ENCODE results near the gene NDFIP1.

DNA sequence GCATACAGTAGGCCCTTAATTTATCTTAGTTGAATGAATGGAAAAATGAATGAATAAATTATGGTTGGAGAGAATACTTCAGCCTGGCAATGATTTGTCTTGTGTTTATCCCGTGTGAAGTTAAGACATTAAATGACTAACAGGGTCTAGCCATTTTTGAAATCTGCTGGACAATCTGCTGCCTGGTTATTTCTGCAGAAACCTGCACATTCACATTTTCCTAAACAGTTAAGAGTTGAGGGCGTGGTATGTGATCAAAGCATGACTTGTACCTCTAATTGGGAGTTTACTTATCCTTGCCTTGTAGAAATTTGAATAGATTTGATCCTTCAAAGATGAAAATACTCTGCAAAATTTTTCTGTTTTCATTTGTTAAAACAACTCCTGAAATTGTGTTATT, 34.6 kb upstream of the NDFIP1 start:
- TF ChIP-seq, protein P1, sequence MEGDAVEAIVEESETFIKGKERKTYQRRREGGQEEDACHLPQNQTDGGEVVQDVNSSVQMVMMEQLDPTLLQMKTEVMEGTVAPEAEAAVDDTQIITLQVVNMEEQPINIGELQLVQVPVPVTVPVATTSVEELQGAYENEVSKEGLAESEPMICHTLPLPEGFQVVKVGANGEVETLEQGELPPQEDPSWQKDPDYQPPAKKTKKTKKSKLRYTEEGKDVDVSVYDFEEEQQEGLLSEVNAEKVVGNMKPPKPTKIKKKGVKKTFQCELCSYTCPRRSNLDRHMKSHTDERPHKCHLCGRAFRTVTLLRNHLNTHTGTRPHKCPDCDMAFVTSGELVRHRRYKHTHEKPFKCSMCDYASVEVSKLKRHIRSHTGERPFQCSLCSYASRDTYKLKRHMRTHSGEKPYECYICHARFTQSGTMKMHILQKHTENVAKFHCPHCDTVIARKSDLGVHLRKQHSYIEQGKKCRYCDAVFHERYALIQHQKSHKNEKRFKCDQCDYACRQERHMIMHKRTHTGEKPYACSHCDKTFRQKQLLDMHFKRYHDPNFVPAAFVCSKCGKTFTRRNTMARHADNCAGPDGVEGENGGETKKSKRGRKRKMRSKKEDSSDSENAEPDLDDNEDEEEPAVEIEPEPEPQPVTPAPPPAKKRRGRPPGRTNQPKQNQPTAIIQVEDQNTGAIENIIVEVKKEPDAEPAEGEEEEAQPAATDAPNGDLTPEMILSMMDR (optimal IDR thresholded peaks at IDR 0.05 in 1 of 3, IDR thresholded peaks at IDR 0.05 in 1 of 3, conservative IDR thresholded peaks at IDR 0.05 in 1 of 3; ENCODE audit: extremely low read depth in 1 of 3, insufficient read depth in 2 of 3, low read length in 3 of 3) = no peak
- TF ChIP-seq EZH2 (IDR thresholded peaks at IDR 0.05; ENCODE audit: low read length) = no peak
